GM18951 (cell line): ENCODE results near the gene PRM1.

Experiments used
- POLR2A ChIP-seq: IDR thresholded peaks from 4 replicates; pipeline ENCODE4 v1.6.1; 2011; ENCODE audit warnings: mild to moderate bottlenecking; ENCODE audit not compliant: insufficient read length, insufficient read depth; ENCODE audit errors: extremely low read depth
- in situ Hi-C: fragments of 300-500 bp; cut with MboI; formaldehyde crosslinking; loops from one replicate; pipeline ENCODE4 v1.12.0; 2022; ENCODE audit warnings: low sequenced_read_pairs, mixed read lengths, inconsistent platforms; ENCODE audit not compliant: unreplicated experiment

Gene PRM1

GRCh38 chr16:11245988-11246387, 35.1 kb downstream of the PRM1 start:
- no peak for TF ChIP-seq POLR2A
- in situ Hi-C loops: loop anchor here (25.0 kb wide), 1 partner anchor 284 kb away; no protein-coding TSS in a partner anchor

- TF ChIP-seq POLR2A: no peak
- in situ Hi-C loops: loop anchor here (25.0 kb wide), 1 partner anchor 283 kb away; no protein-coding TSS in a partner anchor
These were observed 35.9 kb downstream of the PRM1 start for GRCh38 chr16:11245222-11245737.

- TF ChIP-seq POLR2A: no peak
- in situ Hi-C loops: loop anchor here (25.0 kb wide), 1 partner anchor 280 kb away; no protein-coding TSS in a partner anchor
These were observed 38.5 kb downstream of the PRM1 start for GRCh38 chr16:11242658-11243057.

DNA sequence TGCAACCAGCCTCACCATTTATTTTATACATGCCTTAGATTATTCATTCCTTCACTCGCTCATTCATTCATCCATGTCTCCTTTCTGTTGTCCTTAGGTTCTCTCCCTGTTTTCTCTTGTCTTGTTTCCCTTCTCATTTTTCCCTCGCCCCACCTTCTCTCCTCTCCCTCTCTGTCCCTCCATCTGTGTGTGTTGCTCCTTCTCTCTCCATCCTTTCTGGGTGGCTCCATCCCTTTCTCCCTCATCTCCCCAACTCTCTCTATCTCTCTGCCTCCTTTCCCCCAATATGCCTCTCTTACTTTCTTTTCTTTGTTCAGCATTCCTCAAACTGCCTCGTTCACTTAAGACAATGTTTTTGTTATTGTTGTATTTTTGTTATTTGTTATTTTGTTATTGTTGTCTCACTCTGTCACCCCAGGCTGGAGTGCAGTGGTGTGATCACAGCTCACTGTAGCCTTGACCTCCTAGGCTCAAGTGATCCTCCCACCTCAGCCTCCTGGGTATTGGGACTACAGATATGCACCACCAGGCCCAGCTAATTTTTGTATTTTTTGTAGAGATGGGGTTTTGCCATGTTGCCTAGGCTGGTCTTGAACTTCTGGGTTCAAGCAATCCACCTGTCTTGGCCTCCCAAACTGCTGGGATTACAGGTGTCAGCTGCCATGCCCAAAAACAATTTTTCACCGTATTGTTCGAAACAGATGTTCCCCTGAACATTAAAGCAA, 39.5 kb downstream of the PRM1 start:
- in situ Hi-C loops: loop anchor here (25.0 kb wide), 1 partner anchor 279 kb away; no protein-coding TSS in a partner anchor
- TF ChIP-seq POLR2A: no peak

GRCh38 chr16:11240636-11241473, 40.3 kb downstream of the PRM1 start:
- in situ Hi-C loops: loop anchor here (25.0 kb wide), 1 partner anchor 279 kb away; no protein-coding TSS in a partner anchor
- no peak for TF ChIP-seq POLR2A

- no peak for TF ChIP-seq POLR2A
- in situ Hi-C loops: loop anchor here (25.0 kb wide), 1 partner anchor 278 kb away; no protein-coding TSS in a partner anchor
These were observed 41.2 kb downstream of the PRM1 start for GRCh38 chr16:11239644-11240632.

DNA sequence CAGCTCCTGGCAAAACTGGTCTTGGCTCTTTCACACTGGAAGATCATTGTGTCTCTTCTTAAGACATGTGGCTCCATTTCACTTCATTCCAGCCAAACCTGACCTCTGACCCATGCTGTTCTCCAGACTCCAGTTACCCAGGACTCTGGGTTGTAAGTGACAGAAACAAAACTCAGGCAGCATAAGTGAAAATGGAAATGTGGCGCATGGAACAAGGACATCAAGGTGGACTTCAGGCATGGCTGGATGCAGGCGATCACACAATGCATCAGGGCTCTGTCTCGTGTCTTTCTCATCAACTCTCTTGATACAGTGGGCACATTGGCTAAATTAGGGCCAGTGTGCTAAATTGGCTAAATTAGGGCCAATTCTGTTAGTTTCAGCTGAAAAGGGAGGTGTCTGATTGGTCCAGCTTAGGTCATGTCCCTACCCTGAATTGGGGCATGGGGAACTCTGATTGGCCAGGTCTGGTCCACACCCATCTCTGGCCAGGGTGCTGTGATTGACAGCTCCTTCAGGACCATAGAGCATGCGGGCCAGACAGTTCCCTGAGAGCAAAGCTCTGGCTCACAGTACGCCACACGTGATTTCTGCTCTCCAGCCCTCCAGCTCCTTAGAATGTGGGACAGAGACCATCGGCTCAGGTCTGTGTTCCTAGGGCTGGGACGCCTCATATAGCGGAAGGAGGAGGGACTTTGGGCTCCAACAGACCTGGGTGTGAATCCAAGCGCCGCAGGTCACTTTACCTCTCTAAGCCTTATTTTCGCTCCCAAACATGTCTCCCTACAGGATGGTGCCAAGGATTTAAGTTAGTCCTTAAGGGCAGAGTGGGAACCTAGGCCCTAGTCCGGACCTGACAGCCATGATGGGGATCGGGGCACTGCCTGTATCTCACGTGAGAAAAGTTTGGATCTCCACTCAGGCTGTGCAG, 42.6 kb downstream of the PRM1 start:
- no peak for TF ChIP-seq POLR2A
- in situ Hi-C loops: loop anchor here (25.0 kb wide), 1 partner anchor 276 kb away; no protein-coding TSS in a partner anchor

- in situ Hi-C loops: loop anchor here (25.0 kb wide), 1 partner anchor 274 kb away; no protein-coding TSS in a partner anchor
- no peak for TF ChIP-seq POLR2A
These were observed 44.5 kb downstream of the PRM1 start for GRCh38 chr16:11236461-11237254.

- no peak for TF ChIP-seq POLR2A
- in situ Hi-C loops: loop anchor here (25.0 kb wide), 1 partner anchor 273 kb away; no protein-coding TSS in a partner anchor
These were observed 45.5 kb downstream of the PRM1 start for GRCh38 chr16:11235703-11235991.

DNA sequence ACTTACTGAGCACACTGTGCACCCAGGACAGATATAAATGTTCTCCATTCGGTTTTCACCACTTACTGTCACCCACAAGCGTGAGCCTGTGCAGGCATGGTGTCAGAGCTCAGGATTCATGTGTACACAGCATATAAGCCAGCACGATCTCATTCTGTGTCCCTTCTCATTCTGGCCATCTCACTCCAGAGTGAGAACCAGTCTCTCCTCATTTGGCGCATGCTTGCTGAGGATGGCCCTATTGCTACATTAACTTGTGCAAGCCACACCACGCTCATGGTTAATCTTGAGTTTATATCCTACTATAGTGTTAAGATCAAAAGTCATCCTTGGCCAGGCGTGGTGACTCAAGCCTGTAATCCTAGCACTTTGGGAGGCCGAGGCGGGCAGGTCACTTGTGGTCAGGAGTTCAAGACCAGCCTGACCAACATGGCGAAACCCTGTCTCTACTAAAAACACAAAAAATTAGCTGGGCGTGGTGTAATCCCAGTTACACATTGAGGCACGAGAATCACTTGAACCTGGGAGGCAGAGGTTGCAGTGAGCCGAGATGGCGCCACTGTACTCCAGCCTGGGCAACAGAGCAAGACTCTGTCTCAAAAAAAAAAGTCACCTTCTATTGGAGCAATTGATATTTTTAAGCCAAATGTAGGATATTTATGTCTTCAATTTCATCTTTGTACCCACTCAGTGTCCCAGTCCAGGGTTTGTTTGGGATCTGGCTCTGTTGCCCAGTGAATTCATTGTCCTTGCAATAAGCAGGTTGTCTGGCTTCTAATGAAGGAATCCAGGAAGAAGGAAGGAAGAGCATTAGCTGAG, 46.0 kb downstream of the PRM1 start:
- in situ Hi-C loops: loop anchor here (25.0 kb wide), 1 partner anchor 273 kb away; no protein-coding TSS in a partner anchor
- no peak for TF ChIP-seq POLR2A
